ENCODE measurements around the gene ANP32E. TPM values are rescaled to one million over a fixed set of nuclear protein-coding genes. Genes with fewer than 3 reads are reported as not detected.

The ANP32E gene
- total and polyA plus RNA-seq, 2 of the 13 experiments (the other 11 are each of a cell fraction or from before 2014, with no cell fraction given) = 10.3 to 53.0 TPM

DNA sequence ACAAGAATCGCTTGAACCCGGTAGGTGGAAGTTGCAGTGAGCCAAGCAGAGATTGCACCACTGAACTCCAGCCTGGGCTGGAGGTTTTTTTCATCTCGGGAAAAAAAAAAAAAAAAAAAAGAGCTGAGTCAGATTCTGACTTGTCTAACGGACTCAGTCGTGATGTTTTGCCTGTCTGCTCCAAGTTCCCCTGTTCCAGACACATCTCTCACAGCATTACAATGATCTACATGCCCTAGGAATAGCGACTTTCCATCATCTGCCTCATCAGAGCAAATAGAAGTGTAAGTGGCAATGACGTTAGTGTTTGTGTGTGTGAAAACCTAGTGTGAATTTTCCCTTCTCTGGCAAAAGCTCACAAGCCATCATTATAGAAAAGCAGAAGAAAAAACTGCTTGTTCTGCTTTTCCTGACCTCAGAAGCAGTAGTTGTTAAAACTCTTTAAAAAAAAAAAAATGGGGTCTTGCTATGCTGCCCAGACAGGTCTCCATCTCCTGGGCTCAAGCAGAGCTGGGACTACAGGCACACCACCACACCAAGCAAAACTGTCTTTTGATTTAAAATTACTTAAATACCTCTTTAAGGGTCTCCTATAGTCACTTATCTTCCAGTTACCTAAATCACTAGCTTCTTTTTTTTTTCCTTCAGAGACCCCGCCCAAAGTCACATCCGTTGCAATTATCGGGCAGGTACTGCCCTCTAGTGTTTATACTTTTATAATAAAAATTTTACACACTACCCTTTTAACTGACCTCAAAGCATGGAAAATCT, 48.9 kb downstream of the ANP32E start (continued):
- TF ChIP-seq NCOA5 (CRISPR knock-in tag; IDR thresholded peaks at IDR 0.05) = no peak
- no peak for TF ChIP-seq ZNF513 (CRISPR knock-in tag; conservative IDR thresholded peaks at IDR 0.05)
- TF ChIP-seq CHD4 (IDR thresholded peaks at IDR 0.05; ENCODE audit: borderline replicate concordance, low read length) = peak; percentile 47; the same call in 1 of the 2 replicates
- TF ChIP-seq, protein P1, sequence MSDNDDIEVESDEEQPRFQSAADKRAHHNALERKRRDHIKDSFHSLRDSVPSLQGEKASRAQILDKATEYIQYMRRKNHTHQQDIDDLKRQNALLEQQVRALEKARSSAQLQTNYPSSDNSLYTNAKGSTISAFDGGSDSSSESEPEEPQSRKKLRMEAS (IDR thresholded peaks at IDR 0.05) = 0 out of 2 replicates have a peak, but pooled peaks have one; percentile 21
- peak; percentile 66 for TF ChIP-seq STAG1 (CRISPR knock-in tag; IDR thresholded peaks at IDR 0.05)
- peak; percentile 17; the same call in 1 of the 2 replicates for TF ChIP-seq RAD21 (CRISPR knock-in tag; IDR thresholded peaks at IDR 0.05)
- TF ChIP-seq MATR3 (CRISPR knock-in tag; IDR thresholded peaks at IDR 0.05) = no peak
- peak; percentile 52 for TF ChIP-seq CTCF (CRISPR knock-in tag; IDR thresholded peaks at IDR 0.05)
- TF ChIP-seq MAFG (CRISPR knock-in tag; IDR thresholded peaks at IDR 0.05) = 0 out of 2 replicates have a peak, but pooled peaks have one; percentile 73
- 0 out of 2 replicates have a peak, but pooled peaks have one; percentile 5 for TF ChIP-seq CEBPB (IDR thresholded peaks at IDR 0.05; ENCODE audit: borderline replicate concordance, low read depth, low read length)
- no peak for TF ChIP-seq GTF2F1 (IDR thresholded peaks at IDR 0.05; ENCODE audit: low read length)
- TF ChIP-seq, protein P2, sequence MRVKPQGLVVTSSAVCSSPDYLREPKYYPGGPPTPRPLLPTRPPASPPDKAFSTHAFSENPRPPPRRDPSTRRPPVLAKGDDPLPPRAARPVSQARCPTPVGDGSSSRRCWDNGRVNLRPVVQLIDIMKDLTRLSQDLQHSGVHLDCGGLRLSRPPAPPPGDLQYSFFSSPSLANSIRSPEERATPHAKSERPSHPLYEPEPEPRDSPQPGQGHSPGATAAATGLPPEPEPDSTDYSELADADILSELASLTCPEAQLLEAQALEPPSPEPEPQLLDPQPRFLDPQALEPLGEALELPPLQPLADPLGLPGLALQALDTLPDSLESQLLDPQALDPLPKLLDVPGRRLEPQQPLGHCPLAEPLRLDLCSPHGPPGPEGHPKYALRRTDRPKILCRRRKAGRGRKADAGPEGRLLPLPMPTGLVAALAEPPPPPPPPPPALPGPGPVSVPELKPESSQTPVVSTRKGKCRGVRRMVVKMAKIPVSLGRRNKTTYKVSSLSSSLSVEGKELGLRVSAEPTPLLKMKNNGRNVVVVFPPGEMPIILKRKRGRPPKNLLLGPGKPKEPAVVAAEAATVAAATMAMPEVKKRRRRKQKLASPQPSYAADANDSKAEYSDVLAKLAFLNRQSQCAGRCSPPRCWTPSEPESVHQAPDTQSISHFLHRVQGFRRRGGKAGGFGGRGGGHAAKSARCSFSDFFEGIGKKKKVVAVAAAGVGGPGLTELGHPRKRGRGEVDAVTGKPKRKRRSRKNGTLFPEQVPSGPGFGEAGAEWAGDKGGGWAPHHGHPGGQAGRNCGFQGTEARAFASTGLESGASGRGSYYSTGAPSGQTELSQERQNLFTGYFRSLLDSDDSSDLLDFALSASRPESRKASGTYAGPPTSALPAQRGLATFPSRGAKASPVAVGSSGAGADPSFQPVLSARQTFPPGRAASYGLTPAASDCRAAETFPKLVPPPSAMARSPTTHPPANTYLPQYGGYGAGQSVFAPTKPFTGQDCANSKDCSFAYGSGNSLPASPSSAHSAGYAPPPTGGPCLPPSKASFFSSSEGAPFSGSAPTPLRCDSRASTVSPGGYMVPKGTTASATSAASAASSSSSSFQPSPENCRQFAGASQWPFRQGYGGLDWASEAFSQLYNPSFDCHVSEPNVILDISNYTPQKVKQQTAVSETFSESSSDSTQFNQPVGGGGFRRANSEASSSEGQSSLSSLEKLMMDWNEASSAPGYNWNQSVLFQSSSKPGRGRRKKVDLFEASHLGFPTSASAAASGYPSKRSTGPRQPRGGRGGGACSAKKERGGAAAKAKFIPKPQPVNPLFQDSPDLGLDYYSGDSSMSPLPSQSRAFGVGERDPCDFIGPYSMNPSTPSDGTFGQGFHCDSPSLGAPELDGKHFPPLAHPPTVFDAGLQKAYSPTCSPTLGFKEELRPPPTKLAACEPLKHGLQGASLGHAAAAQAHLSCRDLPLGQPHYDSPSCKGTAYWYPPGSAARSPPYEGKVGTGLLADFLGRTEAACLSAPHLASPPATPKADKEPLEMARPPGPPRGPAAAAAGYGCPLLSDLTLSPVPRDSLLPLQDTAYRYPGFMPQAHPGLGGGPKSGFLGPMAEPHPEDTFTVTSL (CRISPR knock-in tag; IDR thresholded peaks at IDR 0.05; ENCODE audit: borderline replicate concordance) = no peak
- TF ChIP-seq, protein P3, sequence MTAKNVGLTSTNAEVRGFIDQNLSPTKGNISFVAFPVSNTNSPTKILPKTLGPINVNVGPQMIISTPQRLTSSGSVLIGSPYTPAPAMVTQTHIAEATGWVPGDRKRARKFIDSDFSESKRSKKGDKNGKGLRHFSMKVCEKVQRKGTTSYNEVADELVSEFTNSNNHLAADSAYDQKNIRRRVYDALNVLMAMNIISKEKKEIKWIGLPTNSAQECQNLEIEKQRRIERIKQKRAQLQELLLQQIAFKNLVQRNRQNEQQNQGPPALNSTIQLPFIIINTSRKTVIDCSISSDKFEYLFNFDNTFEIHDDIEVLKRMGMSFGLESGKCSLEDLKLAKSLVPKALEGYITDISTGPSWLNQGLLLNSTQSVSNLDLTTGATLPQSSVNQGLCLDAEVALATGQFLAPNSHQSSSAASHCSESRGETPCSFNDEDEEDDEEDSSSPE (CRISPR knock-in tag; IDR thresholded peaks at IDR 0.05) = no peak
- TF ChIP-seq ZNF572 (CRISPR knock-in tag; IDR thresholded peaks at IDR 0.05) = no peak
